ENCODE data around the gene ARMC9.

The ARMC9 gene

GRCh38 chr2:231332872-231333500 is 134.6 kb downstream of the ARMC9 start:
- DNase-seq (ENCODE audit: extremely low spot score): no peak
- POLR2A ChIA-PET: no interaction called here
- TF ChIP-seq CTCF (IDR thresholded peaks at IDR 0.05; ENCODE audit: control extremely low read depth, extremely low read depth, low read depth, missing control alignments): no peak
- CTCF ChIA-PET: no interaction called here

GRCh38 chr2:231334179-231334930 is 135.9 kb downstream of the ARMC9 start:
- POLR2A ChIA-PET: no interaction called here
- CTCF ChIA-PET: interaction anchor here (1.1 to 2.6 kb wide), 5 partner anchors 10 to 282 kb away, joined by 3 to 13 read pairs (median 3); no protein-coding TSS in a partner anchor
- DNase-seq (ENCODE audit: extremely low spot score): no peak
- TF ChIP-seq CTCF (IDR thresholded peaks at IDR 0.05; ENCODE audit: control extremely low read depth, extremely low read depth, low read depth, missing control alignments): no peak

GRCh38 chr2:231334981-231335380 is 136.6 kb downstream of the ARMC9 start:
- ChIA-PET CTCF (interaction anchor here (1.1 to 2.6 kb wide), 6 partner anchors 10 to 282 kb away, joined by 3 to 13 read pairs (median 3); no protein-coding TSS in a partner anchor), POLR2A (no interaction called here)
- TF ChIP-seq CTCF (IDR thresholded peaks at IDR 0.05; ENCODE audit: control extremely low read depth, extremely low read depth, low read depth, missing control alignments): no peak
- no peak for DNase-seq (ENCODE audit: extremely low spot score)

- ChIA-PET CTCF (interaction anchor here (1.0 to 2.6 kb wide), 6 partner anchors 11 to 283 kb away, joined by 3 to 13 read pairs (median 3); no protein-coding TSS in a partner anchor), POLR2A (no interaction called here)
- no peak for DNase-seq (ENCODE audit: extremely low spot score)
- TF ChIP-seq CTCF (IDR thresholded peaks at IDR 0.05; ENCODE audit: control extremely low read depth, extremely low read depth, low read depth, missing control alignments): no peak
These were observed 137.2 kb downstream of the ARMC9 start for GRCh38 chr2:231335591-231335990.

GRCh38 chr2:231336236-231336635 is 137.8 kb downstream of the ARMC9 start:
- no peak for DNase-seq (ENCODE audit: extremely low spot score)
- ChIA-PET CTCF (interaction anchor here (1.0 to 2.6 kb wide), 5 partner anchors 11 to 284 kb away, joined by 3 to 13 read pairs (median 3); no protein-coding TSS in a partner anchor), POLR2A (no interaction called here)
- TF ChIP-seq CTCF (IDR thresholded peaks at IDR 0.05; ENCODE audit: control extremely low read depth, extremely low read depth, low read depth, missing control alignments): no peak

- CTCF ChIA-PET: interaction anchor here (2.1 kb wide), 1 partner anchor 13 kb away, joined by 7 read pairs; no protein-coding TSS in a partner anchor
These were observed 138.3 kb downstream of the ARMC9 start for GRCh38 chr2:231336700-231337099.

More at GRCh38 chr2:231336700-231337099, 138.3 kb downstream of the ARMC9 start:
- no peak for DNase-seq (ENCODE audit: extremely low spot score)
- TF ChIP-seq CTCF (IDR thresholded peaks at IDR 0.05; ENCODE audit: control extremely low read depth, extremely low read depth, low read depth, missing control alignments): no peak
- POLR2A ChIA-PET: no interaction called here

All from GM10248 (cell line).